GM12892 (cell line): Measurements from ENCODE around the gene ZSWIM4.
"Not testable (repeated sequence)": the region's sequence is repeated elsewhere in the genome, so short reads cannot be mapped to it uniquely, and the experiment has no call there.

Experiments
- DNase-seq: peaks from one replicate; pipeline ENCODE4 v3.0.0; 2011; ENCODE audit not compliant: insufficient read length
- FAIRE-seq: peaks from 2 replicates; lab custom pipeline; 2011; peaks lifted over from hg19 to GRCh38; lab: Jason Lieb, UNC
- POLR2A ChIP-seq: IDR thresholded peaks from 2 replicates; pipeline ENCODE4 v1.6.1; 2011; ENCODE audit warnings: low read depth, low read length, control low read depth
- POLR2AphosphoS5 ChIP-seq: IDR thresholded peaks from 2 replicates; pipeline ENCODE4 v1.6.1; 2011; ENCODE audit warnings: low read depth, low read length, control low read depth
- TAF1 ChIP-seq: IDR thresholded peaks from 2 replicates; pipeline ENCODE4 v1.6.1; 2011; ENCODE audit warnings: low read depth, mild to moderate bottlenecking, control low read depth, low read length, borderline replicate concordance

Gene ZSWIM4

DNA sequence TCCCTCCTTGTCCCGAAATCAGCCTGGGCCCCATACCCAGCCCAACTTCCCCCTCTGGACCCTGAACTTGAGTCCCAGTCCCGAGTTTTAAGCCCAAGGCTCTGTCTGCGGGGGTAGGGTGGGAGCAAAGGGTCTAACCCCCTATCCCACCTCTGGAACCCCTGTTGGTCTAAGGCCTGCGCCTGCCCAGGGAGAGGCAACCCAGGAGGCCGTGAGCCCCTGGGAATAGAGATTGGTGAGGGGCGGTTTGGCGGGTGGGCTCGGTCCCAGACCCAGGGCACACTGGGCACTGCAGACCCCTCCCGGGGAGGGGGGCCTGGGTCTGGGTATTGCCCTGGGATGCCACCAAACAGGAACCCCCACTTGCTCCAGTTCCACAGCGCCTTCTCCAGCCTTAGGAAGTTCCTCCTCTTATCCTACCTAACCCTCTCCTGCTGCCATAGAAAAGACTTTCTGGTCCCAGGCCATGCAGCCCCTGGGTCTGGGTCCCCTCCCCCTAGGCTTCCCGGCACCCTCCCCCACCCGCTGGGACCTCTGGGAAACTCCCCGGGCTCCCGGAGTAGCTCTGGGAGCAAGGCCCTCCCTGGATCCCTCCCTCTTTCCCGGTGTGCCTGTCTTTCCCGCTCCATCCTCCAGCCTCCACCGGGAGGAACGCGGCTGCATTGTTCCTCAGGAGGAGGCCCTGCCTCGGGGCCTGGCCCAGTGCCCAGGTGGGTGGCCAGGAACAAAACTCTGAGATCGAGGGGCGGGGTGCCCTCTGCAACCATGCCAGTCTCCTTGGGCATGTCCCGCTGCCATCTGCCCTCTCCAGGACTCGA, 48.1 kb downstream of the ZSWIM4 start:
- TF ChIP-seq POLR2AphosphoS5 (no peak), TAF1 (no peak), POLR2A (no peak)
- no peak for FAIRE-seq
- DNase-seq = no peak

DNA sequence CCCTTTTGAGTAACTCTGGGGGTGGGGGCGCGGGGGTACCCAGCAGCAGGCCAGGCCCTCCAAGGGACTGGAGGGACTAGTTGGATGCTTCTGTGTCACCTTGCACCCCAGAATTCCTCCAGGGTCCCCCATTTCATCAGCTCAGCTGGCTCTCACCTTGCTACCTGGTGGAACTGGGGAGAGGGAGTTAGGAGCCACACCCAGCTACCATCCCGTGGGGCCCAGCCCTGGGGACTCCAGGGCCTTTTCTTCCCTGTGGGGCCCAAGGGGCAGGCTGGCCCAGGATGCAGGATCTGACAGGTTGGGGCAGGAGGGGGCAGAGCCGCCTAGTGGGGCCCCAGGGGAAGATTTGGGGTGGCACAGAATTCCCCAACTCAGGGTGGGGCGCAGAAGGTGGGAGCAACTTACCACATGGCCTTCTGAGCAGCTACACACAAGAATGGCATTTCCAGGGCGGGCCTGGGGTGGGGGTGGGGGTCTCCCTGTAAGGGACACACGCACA, 48.9 kb downstream of the ZSWIM4 start:
- DNase-seq (no peak), FAIRE-seq (no peak)
- TF ChIP-seq TAF1 (no peak), POLR2A (no peak), POLR2AphosphoS5 (no peak)

GRCh38 chr19:13846557-13847406, 51.5 kb downstream of the ZSWIM4 start:
- DNase-seq = peak; percentile 92
- TF ChIP-seq POLR2AphosphoS5 = peak; percentile 14; the same call in 1 of the 2 replicates
- TF ChIP-seq POLR2A = peak; percentile 0; the same call in 1 of the 2 replicates
- TF ChIP-seq TAF1 = no peak
- peak; percentile 96 for FAIRE-seq

DNA sequence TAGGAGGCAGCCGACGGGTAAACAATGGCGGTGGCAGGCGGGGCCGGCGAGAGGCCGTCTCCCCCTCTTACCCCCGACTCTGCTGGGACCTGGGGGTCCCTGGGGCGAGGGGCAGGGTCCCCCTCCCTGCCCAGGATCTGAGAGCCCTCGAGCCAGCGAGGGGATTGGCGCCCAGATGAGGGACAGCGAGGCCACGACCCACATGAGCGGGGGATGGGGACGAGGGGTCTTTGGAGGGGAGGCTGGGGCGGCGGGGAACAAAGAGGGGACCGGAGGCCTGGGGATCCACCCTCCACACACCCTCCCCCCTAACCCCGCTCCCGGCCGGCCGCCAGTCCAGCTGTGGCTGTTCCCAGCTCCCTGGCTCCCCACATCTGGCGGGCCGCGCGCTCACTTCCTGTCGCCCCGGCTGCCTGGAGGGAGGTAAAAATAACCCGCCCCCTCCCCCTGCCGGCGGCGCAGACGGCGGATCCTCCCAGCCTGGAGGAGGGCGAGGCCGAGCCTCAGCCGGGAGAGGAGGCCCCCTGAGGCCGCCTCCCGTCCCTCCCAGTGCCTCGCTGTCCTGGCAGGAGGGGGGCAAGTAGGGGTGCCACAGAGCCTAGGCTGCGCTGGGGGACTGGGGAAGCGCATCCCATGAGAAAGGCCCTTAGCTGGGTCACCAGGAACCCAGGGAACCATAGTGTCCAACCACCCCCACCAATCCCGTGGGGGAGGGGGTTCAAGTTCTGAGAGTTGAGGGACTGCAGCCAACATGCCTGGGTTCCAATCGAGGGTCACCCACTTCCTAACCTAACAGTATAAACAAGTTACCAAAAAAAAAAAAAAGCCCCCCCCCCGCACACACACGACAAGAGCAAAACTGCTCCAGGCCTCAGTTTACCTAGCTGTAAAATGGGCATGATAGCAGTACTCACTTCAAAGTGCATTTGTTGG, 52.4 kb downstream of the ZSWIM4 start:
- FAIRE-seq (no peak), DNase-seq (peak; percentile 70)
- TF ChIP-seq POLR2AphosphoS5 = no peak
- peak; percentile 30; the same call in 1 of the 2 replicates for TF ChIP-seq POLR2A
- no peak; the same call in 1 of the 2 replicates for TF ChIP-seq TAF1

DNA sequence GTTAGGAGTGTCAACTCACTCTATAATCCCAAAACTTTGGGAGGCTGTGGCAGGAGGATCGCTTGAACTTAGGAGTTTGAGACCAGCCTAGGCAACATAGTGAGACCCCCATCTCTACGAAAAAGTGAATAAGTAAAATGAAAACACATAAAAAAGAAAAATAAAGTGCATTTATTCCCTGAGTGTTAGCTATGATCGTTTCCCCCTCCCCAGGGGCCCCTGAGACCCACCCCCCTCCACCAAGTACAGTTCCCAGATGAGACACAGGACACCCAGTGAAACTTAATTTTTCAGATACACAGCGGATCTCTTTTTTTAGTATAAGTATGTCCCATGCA, 53.1 kb downstream of the ZSWIM4 start:
- FAIRE-seq (no peak), DNase-seq (no peak)
- TF ChIP-seq POLR2AphosphoS5 (no peak), TAF1 (no peak), POLR2A (no peak)

GRCh38 chr19:13848798-13849676, 53.8 kb downstream of the ZSWIM4 start:
- TF ChIP-seq TAF1 (no peak), POLR2A (no peak), POLR2AphosphoS5 (no peak)
- FAIRE-seq (no peak), DNase-seq (no peak)

GRCh38 chr19:13849991-13850909, 55.0 kb downstream of the ZSWIM4 start:
- TF ChIP-seq TAF1 = no peak
- TF ChIP-seq POLR2AphosphoS5 = no peak
- no peak for TF ChIP-seq POLR2A
- FAIRE-seq = peak; percentile 40
- DNase-seq = no peak

DNA sequence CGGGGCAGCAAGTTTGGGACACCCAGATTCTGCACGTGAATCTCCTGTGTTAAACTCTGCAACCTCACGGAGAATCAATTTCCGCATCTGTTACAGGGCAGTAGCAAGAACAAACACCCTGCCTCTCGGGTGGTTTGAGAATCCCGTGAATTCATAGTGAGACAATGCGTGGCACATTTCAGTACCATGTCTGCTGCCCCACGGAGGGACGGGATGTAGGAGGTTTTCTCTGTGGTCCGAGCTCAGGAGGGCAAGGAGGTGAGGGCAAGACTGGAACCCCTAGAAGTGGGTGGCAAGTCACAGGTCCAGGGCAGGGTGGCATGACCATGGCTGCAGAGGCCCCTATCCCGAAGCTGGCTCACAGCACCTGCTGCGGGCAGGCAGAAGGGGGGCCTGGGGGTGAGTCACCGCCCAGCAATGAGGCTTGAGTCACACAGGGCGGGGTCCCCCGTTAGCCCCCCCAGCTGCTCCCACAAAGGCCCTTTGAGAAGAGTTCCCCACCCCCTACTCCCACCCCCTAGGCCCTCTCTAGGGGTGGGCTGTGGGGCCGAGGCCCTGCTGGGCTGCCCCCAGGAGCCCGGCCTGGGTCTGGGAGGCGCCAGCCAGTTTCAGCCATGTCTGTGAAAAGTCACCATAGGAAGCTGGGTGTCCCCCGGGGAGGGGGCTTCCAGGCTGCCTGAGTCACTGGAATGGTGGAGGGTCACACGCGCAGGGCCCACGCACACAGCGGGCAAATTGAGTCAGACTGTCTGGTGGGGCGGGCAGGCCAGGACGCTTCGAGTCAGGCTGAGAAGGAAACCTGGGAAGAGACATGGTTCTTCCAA, 55.9 kb downstream of the ZSWIM4 start:
- TF ChIP-seq POLR2AphosphoS5 (no peak), TAF1 (no peak), POLR2A (no peak)
- FAIRE-seq (no peak), DNase-seq (no peak)

GRCh38 chr19:13851734-13852114, 56.5 kb downstream of the ZSWIM4 start:
- DNase-seq, FAIRE-seq: not testable (repeated sequence)

DNA sequence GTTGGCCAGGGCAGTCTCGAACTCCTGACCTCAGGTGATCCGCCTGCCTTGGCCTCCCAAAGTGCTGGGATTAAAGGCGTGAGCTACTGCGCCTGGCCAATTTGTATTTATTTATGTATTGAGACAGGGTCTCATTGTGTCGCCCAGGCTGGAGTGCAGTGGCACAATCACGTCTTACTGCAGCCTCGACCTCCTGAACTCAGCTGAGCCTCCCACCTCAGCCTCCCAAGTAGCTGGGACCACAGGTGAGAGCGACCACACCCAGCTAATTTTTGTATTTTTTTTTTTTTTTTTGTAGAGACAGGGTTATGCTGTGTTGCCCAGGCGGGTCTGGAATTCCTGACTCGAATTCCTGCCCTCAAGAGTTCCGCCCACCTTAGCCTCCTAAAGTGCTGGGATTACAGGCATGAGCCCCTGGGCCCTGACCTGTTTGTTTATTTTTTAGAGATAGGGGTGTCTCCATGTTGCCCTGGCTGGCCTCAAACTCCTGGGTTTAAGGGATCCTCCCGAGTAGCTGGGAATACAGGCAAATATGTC, 57.0 kb downstream of the ZSWIM4 start:
- DNase-seq, FAIRE-seq: not testable (repeated sequence)
